A549 (cell line): ENCODE results near the gene OVOL1.

Experiments
- CTCF ChIP-seq: fragments of >200 bp; sonication (Bioruptor Twin); formaldehyde crosslinking; IDR thresholded peaks from 3 replicates; pipeline ENCODE4 v1.5.1; 2016
- ELK1 ChIP-seq: fragments of 150-350 bp; IDR thresholded peaks from 2 replicates; pipeline ENCODE4 v1.6.1; 2014; ENCODE audit warnings: low read depth, mild to moderate bottlenecking, low read length
- FOSL2 ChIP-seq, 2 experiments: fragments of 450-650 bp in 1 of 2; fragments of >200 bp in 1 of 2; sonication (Bioruptor Twin) in 1 of 2; formaldehyde crosslinking; IDR thresholded peaks; 2 replicates each; pipeline versions ENCODE4 v1.5.0 to v1.6.1; 2016 to 2020; ENCODE audit warnings: mild to moderate bottlenecking in 1 of 2, moderate library complexity in 1 of 2
- MAX ChIP-seq: IDR thresholded peaks from 2 replicates; pipeline ENCODE4 v1.6.1; 2012
- PHF8 ChIP-seq: fragments of 200-600 bp; sonication (generic); IDR thresholded peaks from 2 replicates; pipeline ENCODE4 v1.6.1; 2016; ENCODE audit warnings: low read depth, mild to moderate bottlenecking, antibody characterized with exemption, moderate library complexity, borderline replicate concordance
- POLR2A ChIP-seq: IDR thresholded peaks from 2 replicates; pipeline ENCODE4 v1.6.1; 2012; ENCODE audit warnings: mild to moderate bottlenecking, low read length
- RARB ChIP-seq: fragments of 250-450 bp; sonication (Bioruptor Pico); IDR thresholded peaks from 2 replicates; pipeline ENCODE4 v1.8.0; 2021; ENCODE audit warnings: mild to moderate bottlenecking, moderate library complexity
- RNF2 ChIP-seq: fragments of 200-600 bp; sonication (generic); IDR thresholded peaks from 2 replicates; pipeline ENCODE4 v1.6.1; 2016; ENCODE audit warnings: low read depth, mild to moderate bottlenecking, antibody characterized with exemption, moderate library complexity, borderline replicate concordance
- ZSCAN20 ChIP-seq: fragments of 250-450 bp; sonication (Bioruptor Pico); IDR thresholded peaks from 2 replicates; pipeline ENCODE4 v1.8.0; 2022; ENCODE audit warnings: mild to moderate bottlenecking, moderate library complexity
- TF ChIP-seq, protein P1 (sequence below): fragments of 250-450 bp; sonication (Bioruptor Pico); IDR thresholded peaks from 2 replicates; pipeline ENCODE4 v1.5.0; 2021; ENCODE audit warnings: mild to moderate bottlenecking, moderate library complexity, borderline replicate concordance
- TF ChIP-seq, protein P2 (sequence below): IDR thresholded peaks from 2 replicates; pipeline ENCODE4 v1.6.1; 2012

- no peak for TF ChIP-seq MAX
- no peak for TF ChIP-seq CTCF
- TF ChIP-seq, protein P1, sequence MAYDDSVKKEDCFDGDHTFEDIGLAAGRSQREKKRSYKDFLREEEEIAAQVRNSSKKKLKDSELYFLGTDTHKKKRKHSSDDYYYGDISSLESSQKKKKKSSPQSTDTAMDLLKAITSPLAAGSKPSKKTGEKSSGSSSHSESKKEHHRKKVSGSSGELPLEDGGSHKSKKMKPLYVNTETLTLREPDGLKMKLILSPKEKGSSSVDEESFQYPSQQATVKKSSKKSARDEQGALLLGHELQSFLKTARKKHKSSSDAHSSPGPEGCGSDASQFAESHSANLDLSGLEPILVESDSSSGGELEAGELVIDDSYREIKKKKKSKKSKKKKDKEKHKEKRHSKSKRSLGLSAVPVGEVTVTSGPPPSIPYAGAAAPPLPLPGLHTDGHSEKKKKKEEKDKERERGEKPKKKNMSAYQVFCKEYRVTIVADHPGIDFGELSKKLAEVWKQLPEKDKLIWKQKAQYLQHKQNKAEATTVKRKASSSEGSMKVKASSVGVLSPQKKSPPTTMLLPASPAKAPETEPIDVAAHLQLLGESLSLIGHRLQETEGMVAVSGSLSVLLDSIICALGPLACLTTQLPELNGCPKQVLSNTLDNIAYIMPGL (CRISPR knock-in tag), result no peak
- TF ChIP-seq POLR2A, result no peak
- no peak for TF ChIP-seq RARB
- TF ChIP-seq, protein P2, sequence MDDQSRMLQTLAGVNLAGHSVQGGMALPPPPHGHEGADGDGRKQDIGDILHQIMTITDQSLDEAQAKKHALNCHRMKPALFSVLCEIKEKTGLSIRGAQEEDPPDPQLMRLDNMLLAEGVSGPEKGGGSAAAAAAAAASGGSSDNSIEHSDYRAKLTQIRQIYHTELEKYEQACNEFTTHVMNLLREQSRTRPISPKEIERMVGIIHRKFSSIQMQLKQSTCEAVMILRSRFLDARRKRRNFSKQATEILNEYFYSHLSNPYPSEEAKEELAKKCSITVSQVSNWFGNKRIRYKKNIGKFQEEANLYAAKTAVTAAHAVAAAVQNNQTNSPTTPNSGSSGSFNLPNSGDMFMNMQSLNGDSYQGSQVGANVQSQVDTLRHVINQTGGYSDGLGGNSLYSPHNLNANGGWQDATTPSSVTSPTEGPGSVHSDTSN, result no peak
- TF ChIP-seq FOSL2 (IDR thresholded peaks at IDR 0.05), result no peak
- TF ChIP-seq FOSL2 (CRISPR knock-in tag; IDR thresholded peaks at IDR 0.05), result no peak
- TF ChIP-seq ELK1, result no peak
- TF ChIP-seq ZSCAN20 (CRISPR knock-in tag), result no peak
- no peak for TF ChIP-seq PHF8
- no peak for TF ChIP-seq RNF2
Measured at GRCh38 chr11:65767406-65767805, 19.5 kb upstream of the OVOL1 start.
